MCF 10A (cell line): ENCODE data around the gene MYO9B. TPM values are rescaled to one million over a fixed set of nuclear protein-coding genes. Genes with fewer than 3 reads are reported as not detected.

Source experiments
- BruUV-seq: library from RNA; stranded (reverse); fragments of 400-500 nt; replicated peaks from 2 replicates; lab custom pipeline; 2021; lab: Mats Ljungman, UMichigan
- CTCF ChIA-PET: fragments of 300-600 bp; sonication (Branson Sonifier 250); formaldehyde crosslinking; extraction: SDS; loops from one replicate; lab custom pipeline; 2021; ENCODE audit warnings: antibody characterized with exemption, inconsistent platforms; lab: Yijun Ruan, JAX
- POLR2A ChIA-PET: fragments of 300-600, 350-650 bp; sonication (Branson Sonifier 250); formaldehyde crosslinking; extraction: SDS; loops from one replicate; lab custom pipeline; 2020; ENCODE audit warnings: antibody characterized with exemption, inconsistent platforms; lab: Yijun Ruan, JAX
- DNase-seq: peaks from one replicate; pipeline ENCODE4 v3.0.0-alpha.2; 2018; ENCODE audit not compliant: unreplicated experiment
- H3K27ac Mint-ChIP-seq: one replicate; pipeline ENCODE4 v1.8.0; 2022; ENCODE audit warnings: mild to moderate bottlenecking, low read depth, mixed read lengths; ENCODE audit not compliant: unreplicated experiment
- H3K27me3 Mint-ChIP-seq: one replicate; pipeline ENCODE4 v1.8.0; 2022; ENCODE audit warnings: mixed read lengths; ENCODE audit not compliant: insufficient read depth, unreplicated experiment
- H3K36me3 Mint-ChIP-seq: one replicate; pipeline ENCODE4 v1.8.0; 2022; ENCODE audit warnings: mild to moderate bottlenecking, moderate library complexity, mixed read lengths; ENCODE audit not compliant: insufficient read depth, unreplicated experiment
- H3K4me1 Mint-ChIP-seq: one replicate; pipeline ENCODE4 v1.8.0; 2022; ENCODE audit warnings: mixed read lengths; ENCODE audit not compliant: insufficient read depth, unreplicated experiment
- H3K4me3 Mint-ChIP-seq: one replicate; pipeline ENCODE4 v1.8.0; 2022; ENCODE audit warnings: mild to moderate bottlenecking, moderate library complexity, mixed read lengths; ENCODE audit not compliant: unreplicated experiment
- H3K9me3 Mint-ChIP-seq: one replicate; pipeline ENCODE4 v1.8.0; 2022; ENCODE audit warnings: mixed read lengths; ENCODE audit not compliant: unreplicated experiment
- intact Hi-C: fragments of 100-400 bp; cut with micrococcal nuclease; formaldehyde crosslinking; loops from 2 replicates; pipeline ENCODE4 v1.14.1; 2022
- total RNA-seq: library from RNA; stranded (reverse); gene quantifications from 2 replicates; pipeline ENCODE4 v1.2.3, GENCODE V29; 2022
- TF ChIP-seq, protein P1 (sequence below): fragments of 200-600 bp; IDR thresholded peaks from one replicate; pipeline ENCODE4 v1.8.0; 2022; ENCODE audit warnings: antibody characterized with exemption, mild to moderate bottlenecking; ENCODE audit not compliant: unreplicated experiment

MYO9B gene
- total RNA-seq, 1 experiment from 2014 or later: 43.5 TPM

- TF ChIP-seq, protein P1, sequence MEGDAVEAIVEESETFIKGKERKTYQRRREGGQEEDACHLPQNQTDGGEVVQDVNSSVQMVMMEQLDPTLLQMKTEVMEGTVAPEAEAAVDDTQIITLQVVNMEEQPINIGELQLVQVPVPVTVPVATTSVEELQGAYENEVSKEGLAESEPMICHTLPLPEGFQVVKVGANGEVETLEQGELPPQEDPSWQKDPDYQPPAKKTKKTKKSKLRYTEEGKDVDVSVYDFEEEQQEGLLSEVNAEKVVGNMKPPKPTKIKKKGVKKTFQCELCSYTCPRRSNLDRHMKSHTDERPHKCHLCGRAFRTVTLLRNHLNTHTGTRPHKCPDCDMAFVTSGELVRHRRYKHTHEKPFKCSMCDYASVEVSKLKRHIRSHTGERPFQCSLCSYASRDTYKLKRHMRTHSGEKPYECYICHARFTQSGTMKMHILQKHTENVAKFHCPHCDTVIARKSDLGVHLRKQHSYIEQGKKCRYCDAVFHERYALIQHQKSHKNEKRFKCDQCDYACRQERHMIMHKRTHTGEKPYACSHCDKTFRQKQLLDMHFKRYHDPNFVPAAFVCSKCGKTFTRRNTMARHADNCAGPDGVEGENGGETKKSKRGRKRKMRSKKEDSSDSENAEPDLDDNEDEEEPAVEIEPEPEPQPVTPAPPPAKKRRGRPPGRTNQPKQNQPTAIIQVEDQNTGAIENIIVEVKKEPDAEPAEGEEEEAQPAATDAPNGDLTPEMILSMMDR: no peak
- intact Hi-C loops: no loop called here
- POLR2A ChIA-PET: interaction anchor here (0.8 kb wide), 1 partner anchor 20 kb away, joined by 3 read pairs; the partner anchor contains the start of gene BABAM1
- DNase-seq: peak; percentile 59
- CTCF ChIA-PET: interaction anchor here (6.4 kb wide), 1 partner anchor 13 kb away, joined by 56 read pairs; no protein-coding TSS in a partner anchor
- Mint-ChIP-seq H3K4me1 (peaks cover 29% of the 10 kb centered on the region), H3K9me3 (no peaks in the 10 kb centered on the region), H3K4me3 (peak overlapping the region; percentile 74), H3K27me3 (no peaks in the 10 kb centered on the region), H3K27ac (peak overlapping the region; percentile 77), H3K36me3 (peaks cover 8% of the 10 kb centered on the region)
- no TSS peak for BruUV-seq
Measured at GRCh38 chr19:17246681-17247425, 171.3 kb downstream of the MYO9B start.

DNA sequence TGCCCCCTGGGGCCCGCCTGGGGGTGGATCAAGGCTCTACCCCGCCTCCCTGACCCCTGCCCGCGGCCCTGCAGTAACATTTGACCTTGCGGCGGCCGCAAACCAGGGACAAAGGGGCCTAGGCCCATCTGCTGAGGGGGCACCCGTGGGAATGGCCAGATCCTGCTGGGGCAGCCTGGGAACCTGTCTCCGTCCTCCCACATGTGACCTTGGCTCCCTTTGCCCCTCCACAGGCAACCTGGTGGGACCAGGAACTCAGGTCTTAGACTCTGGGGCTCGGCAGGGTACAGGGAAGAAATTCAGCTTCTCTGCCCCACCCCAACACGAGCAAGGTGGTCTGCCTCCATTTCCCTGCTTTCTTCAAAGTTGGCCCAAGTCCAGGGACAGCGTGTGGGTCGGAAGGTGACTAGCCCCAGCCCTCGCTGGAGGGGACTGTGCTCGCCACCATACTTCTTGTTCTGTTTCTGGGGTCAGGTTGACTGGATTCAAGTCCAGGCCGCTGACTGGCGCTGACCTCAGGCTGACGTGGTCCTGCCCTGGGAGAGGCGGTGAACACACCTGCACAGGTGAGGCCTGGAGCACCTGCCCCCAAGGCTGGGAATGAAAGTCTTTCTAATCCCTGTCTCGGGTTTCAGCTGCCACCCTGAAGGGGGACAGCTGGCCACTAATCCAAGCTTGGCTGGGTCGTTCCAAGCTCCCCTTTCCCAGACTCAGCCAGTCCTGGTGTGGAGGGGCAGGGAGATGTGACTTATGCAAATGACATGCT is 172.6 kb downstream of the MYO9B start:
- TF ChIP-seq, protein P1: no peak
- Mint-ChIP-seq H3K27ac (peak overlapping the region; percentile 78), H3K27me3 (no peaks in the 10 kb centered on the region), H3K4me3 (no peak overlapping the region), H3K4me1 (peaks cover 22% of the 10 kb centered on the region), H3K36me3 (peaks cover 7% of the 10 kb centered on the region), H3K9me3 (no peaks in the 10 kb centered on the region)
- DNase-seq: no peak
- no TSS peak for BruUV-seq
- intact Hi-C loops: no loop called here
- POLR2A ChIA-PET: interaction anchor here (0.5 to 2.8 kb wide), 7 partner anchors 12 to 174 kb away, joined by 3 to 21 read pairs (median 5); partner anchors contain the start of genes BABAM1, MRPL34, OCEL1 and USE1
- CTCF ChIA-PET: interaction anchor here (0.7 to 6.4 kb wide), 2 partner anchors 12 to 142 kb away, joined by 3 to 56 read pairs; no protein-coding TSS in a partner anchor

GRCh38 chr19:17249887-17250548 is 174.4 kb downstream of the MYO9B start:
- H3K4me1 Mint-ChIP-seq: peaks cover 28% of the 10 kb centered on the region
- peak overlapping the region; percentile 78 for H3K27ac Mint-ChIP-seq
- BruUV-seq: no TSS peak
- ChIA-PET POLR2A (interaction anchor here (0.8 to 2.8 kb wide), 5 partner anchors 8 to 43 kb away, joined by 3 to 21 read pairs (median 3); partner anchors contain the start of gene BABAM1), CTCF (interaction anchor here (1.0 to 6.4 kb wide), 2 partner anchors 10 to 17 kb away, joined by 5 to 56 read pairs; partner anchors contain the start of gene BABAM1)
- TF ChIP-seq, protein P1: no peak
- no peaks in the 10 kb centered on the region for H3K27me3 Mint-ChIP-seq
- H3K9me3 Mint-ChIP-seq: no peaks in the 10 kb centered on the region
- intact Hi-C loops: no loop called here
- no peak overlapping the region for H3K4me3 Mint-ChIP-seq
- no peak for DNase-seq
- H3K36me3 Mint-ChIP-seq: peaks cover 14% of the 10 kb centered on the region
